ENCODE data around the gene KRTAP10-6.
"Not testable (repeated sequence)": the region's sequence is repeated elsewhere in the genome, so short reads cannot be mapped to it uniquely, and the experiment has no call there.

Gene KRTAP10-6

GRCh38 chr21:44555200-44555875, 37.0 kb downstream of the KRTAP10-6 start:
- DNase-seq, result no peak

- DNase-seq, result no peak
Measured at GRCh38 chr21:44552681-44553080, 39.6 kb downstream of the KRTAP10-6 start.

- DNase-seq, result no peak
Measured at GRCh38 chr21:44552136-44552535, 40.2 kb downstream of the KRTAP10-6 start.

- DNase-seq, result no peak
Measured at GRCh38 chr21:44551340-44551961, 40.9 kb downstream of the KRTAP10-6 start, which contains the start of gene KRTAP10-2. Gene KRTAP10-2 (minus strand): TSS chr21:44551505. CDS start chr21:44551458, 47 bp downstream.

- no peak for DNase-seq
Measured at GRCh38 chr21:44550807-44551206, 41.5 kb downstream of the KRTAP10-6 start.

- not testable (repeated sequence) for DNase-seq
Measured at GRCh38 chr21:44550285-44550684, 42.0 kb downstream of the KRTAP10-6 start.

- no peak for DNase-seq
Measured at GRCh38 chr21:44549525-44550211, 42.6 kb downstream of the KRTAP10-6 start.

GRCh38 chr21:44548922-44549321, 43.4 kb downstream of the KRTAP10-6 start:
- no peak for DNase-seq

GRCh38 chr21:44548381-44548780, 43.9 kb downstream of the KRTAP10-6 start:
- DNase-seq, result no peak

GRCh38 chr21:44547656-44548331, 44.5 kb downstream of the KRTAP10-6 start:
- DNase-seq, result no peak

- DNase-seq, result no peak
Measured at GRCh38 chr21:44544566-44544965, 47.7 kb downstream of the KRTAP10-6 start.

- DNase-seq, result no peak
Measured at GRCh38 chr21:44542716-44543115, 49.6 kb downstream of the KRTAP10-6 start.
